IPS DF 6.9 (cell line): ENCODE data around the gene FAM9B.
"Not testable (repeated sequence)": the region's sequence is repeated elsewhere in the genome, so short reads cannot be mapped to it uniquely, and the experiment has no call there.

Experiments
- DNase-seq: peaks from one replicate; pipeline ENCODE4 v3.0.0-alpha.2; 2013; ENCODE audit warnings: low read depth, low spot score
- H3K27ac ChIP-seq: one replicate; pipeline ENCODE4 v1.5.1; 2013; ENCODE audit warnings: low read length, control low read depth
- H3K27me3 ChIP-seq: 2 replicates; pipeline ENCODE4 v1.6.1; 2013; ENCODE audit warnings: mild to moderate bottlenecking, low read length; ENCODE audit not compliant: control insufficient read depth, insufficient read depth
- H3K36me3 ChIP-seq: 2 replicates; pipeline ENCODE4 v1.6.1; 2013; ENCODE audit warnings: low read length; ENCODE audit not compliant: control insufficient read depth, insufficient read depth
- H3K4me1 ChIP-seq: 2 replicates; pipeline ENCODE4 v1.6.1; 2013; ENCODE audit warnings: low read length; ENCODE audit not compliant: control insufficient read depth, insufficient read depth
- H3K4me3 ChIP-seq: 2 replicates; pipeline ENCODE4 v1.5.1; 2013; ENCODE audit warnings: mild to moderate bottlenecking, low read length
- H3K9me3 ChIP-seq: 2 replicates; pipeline ENCODE4 v1.6.1; 2013; ENCODE audit warnings: low read length, inconsistent platforms; ENCODE audit not compliant: control insufficient read depth, insufficient read depth
- WGBS: extraction: QIAGEN DNeasy Blood & Tissue Kit; methylation state at CpG from one replicate; pipeline ENCODE4 v1.1.7; 2013; ENCODE audit warnings: mixed read lengths, missing lambda C conversion rate; ENCODE audit not compliant: insufficient read length, insufficient coverage; 5-methylcytosine and 5-hydroxymethylcytosine counted together

FAM9B gene

DNA sequence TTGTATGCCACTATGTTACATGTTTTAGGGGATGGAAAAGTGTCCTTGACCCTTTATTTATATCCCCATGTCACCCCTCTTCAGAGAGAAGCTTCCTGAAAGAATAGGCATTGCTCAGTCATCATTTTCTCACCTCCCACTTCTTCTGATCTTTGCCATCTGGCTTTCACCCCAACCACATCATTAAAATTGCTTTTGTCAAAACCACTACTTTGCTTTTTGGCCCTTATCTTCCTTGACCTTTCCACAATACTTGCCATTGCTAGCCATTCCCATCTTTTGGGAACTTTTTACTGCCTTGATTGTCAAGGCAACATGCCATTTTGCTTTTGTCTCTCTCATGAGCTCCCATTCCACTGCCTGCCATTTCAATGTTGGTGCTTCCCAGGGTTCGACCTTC is 14.9 kb upstream of the FAM9B start:
- no peak overlapping the region for H3K27ac ChIP-seq
- WGBS = no CpG with 5 or more reads among the region's 1 CpG
- H3K36me3 ChIP-seq = no peaks in the 10 kb centered on the region
- H3K4me3 ChIP-seq = no peak overlapping the region
- H3K27me3 ChIP-seq = no peaks in the 10 kb centered on the region
- DNase-seq = no peak
- no peaks in the 10 kb centered on the region for H3K9me3 ChIP-seq
- H3K4me1 ChIP-seq = no peaks in the 10 kb centered on the region

DNA sequence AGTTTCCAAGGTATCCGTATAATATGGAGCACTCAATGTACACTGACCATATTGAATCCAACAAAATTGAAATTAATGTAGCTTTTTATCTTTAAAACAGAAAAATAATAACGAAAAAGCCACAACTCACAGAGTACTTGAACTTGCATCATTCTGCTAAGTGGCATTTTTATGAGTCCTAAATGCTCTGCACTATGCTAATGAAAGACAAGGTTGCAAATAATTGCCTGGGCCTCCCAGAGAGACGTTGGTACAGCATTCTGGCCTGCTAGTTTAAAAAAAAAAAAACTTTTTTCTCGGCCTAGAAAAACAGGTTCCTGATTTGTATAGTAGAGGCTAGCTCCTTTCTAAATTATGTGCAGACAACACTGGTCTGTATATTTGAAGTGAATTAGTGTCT is 4.3 kb upstream of the FAM9B start:
- H3K36me3 ChIP-seq = no peaks in the 10 kb centered on the region
- no peak overlapping the region for H3K4me3 ChIP-seq
- no peak overlapping the region for H3K27ac ChIP-seq
- H3K9me3 ChIP-seq = no peaks in the 10 kb centered on the region
- no peaks in the 10 kb centered on the region for H3K4me1 ChIP-seq
- no peak for DNase-seq
- WGBS = no CpG with 5 or more reads among the region's 4 CpGs
- H3K27me3 ChIP-seq = no peaks in the 10 kb centered on the region

DNA sequence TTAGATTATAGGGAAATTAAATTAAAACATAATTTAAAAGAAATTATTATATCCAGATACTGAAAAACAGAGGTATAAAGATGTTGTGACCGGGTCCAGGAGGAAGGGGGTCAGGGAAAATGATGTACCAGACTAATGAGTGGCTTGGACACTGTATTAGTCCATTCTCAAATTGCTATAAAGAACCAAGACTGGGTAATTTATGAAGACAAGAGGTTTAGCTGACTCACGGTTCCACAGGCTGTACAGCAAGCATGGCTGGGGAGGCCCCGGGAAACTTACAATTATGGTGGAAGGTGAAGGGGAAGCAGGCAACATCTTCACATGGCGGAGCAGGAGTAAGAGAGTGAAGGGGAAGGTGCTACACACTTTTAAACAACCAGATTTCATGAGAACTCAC is 3.4 kb upstream of the FAM9B start:
- no peaks in the 10 kb centered on the region for H3K9me3 ChIP-seq
- no CpG with 5 or more reads among the region's 4 CpGs for whole genome bisulfite sequencing
- H3K4me3 ChIP-seq = no peak overlapping the region
- no peaks in the 10 kb centered on the region for H3K27me3 ChIP-seq
- no peak overlapping the region for H3K27ac ChIP-seq
- no peaks in the 10 kb centered on the region for H3K36me3 ChIP-seq
- DNase-seq = no peak
- H3K4me1 ChIP-seq = no peaks in the 10 kb centered on the region

DNA sequence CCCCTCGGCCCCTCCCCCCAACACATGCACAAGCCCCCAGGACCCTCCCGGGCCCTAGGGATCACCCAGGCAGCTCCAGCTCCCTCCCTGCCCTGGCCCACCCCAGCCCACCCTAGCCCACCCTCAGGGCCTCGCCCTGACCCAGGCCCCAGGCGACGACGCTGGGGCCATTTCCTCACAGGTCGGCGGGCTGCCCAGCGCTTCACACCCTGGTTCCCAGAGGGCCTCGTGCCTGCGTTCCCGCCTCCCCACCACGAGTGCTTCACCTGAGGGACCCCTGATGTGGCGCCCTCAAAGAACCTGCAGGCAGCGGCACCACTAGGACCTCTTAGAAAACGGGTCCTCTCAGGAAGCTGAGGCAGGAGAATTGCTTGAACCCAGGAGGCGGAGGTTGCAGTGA is 341 bp downstream of the FAM9B start:
- H3K27me3 ChIP-seq = no peaks in the 10 kb centered on the region
- H3K4me3 ChIP-seq = no peak overlapping the region
- no peaks in the 10 kb centered on the region for H3K36me3 ChIP-seq
- no peak overlapping the region for H3K27ac ChIP-seq
- H3K4me1 ChIP-seq = no peaks in the 10 kb centered on the region
- WGBS = no CpG with 5 or more reads among the region's 17 CpGs
- H3K9me3 ChIP-seq = no peaks in the 10 kb centered on the region
- no peak for DNase-seq

DNA sequence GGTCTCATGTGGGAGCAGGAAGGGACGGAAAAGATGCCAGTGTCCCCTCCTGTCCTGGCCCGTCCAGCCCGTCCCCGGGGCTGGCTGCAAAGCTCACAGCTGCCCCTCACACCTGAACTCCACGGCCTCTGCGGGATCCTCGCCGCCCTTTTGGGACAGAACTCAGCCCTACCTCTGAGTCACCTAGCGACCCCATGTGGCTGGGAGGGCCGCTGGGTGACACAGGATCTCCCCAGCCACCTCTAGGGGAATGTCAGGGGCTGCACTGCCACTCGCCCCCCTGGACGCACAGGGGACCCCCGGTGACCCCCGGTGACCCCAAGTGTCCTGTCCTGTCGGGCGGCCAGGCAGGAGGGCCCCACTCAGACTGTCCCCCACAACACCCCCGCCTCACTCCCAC is 748 bp downstream of the FAM9B start:
- no peak for DNase-seq
- no peak overlapping the region for H3K4me3 ChIP-seq
- WGBS = no CpG with 5 or more reads among the region's 17 CpGs
- H3K27me3 ChIP-seq = no peaks in the 10 kb centered on the region
- no peaks in the 10 kb centered on the region for H3K9me3 ChIP-seq
- no peaks in the 10 kb centered on the region for H3K36me3 ChIP-seq
- no peak overlapping the region for H3K27ac ChIP-seq
- H3K4me1 ChIP-seq = no peaks in the 10 kb centered on the region

DNA sequence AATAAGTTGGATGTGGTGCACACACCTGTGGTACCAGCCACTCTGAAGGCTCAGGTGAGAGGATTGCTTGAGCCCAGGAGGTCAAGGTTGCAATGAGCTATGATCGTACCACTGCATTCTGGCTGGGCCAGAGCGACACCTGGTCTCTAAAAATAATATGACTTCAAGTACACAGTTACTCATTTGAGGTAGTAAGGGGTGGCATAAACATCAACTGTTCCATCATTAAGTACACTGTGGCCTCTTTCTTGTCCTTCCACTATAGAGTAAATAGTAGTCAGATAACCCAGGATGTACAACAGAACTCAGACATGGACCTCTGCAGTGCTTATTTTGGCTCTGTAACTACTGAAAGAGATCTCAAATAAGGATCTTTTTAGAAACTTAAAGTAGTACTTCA is 10.6 kb downstream of the FAM9B start:
- DNase-seq = no peak
- WGBS = no CpG with 5 or more reads among the region's 2 CpGs
- Histone ChIP-seq H3K4me1 (no peaks in the 10 kb centered on the region), H3K27ac (no peak overlapping the region), H3K36me3 (no peaks in the 10 kb centered on the region), H3K27me3 (no peaks in the 10 kb centered on the region), H3K9me3 (no peaks in the 10 kb centered on the region), H3K4me3 (no peak overlapping the region)

DNA sequence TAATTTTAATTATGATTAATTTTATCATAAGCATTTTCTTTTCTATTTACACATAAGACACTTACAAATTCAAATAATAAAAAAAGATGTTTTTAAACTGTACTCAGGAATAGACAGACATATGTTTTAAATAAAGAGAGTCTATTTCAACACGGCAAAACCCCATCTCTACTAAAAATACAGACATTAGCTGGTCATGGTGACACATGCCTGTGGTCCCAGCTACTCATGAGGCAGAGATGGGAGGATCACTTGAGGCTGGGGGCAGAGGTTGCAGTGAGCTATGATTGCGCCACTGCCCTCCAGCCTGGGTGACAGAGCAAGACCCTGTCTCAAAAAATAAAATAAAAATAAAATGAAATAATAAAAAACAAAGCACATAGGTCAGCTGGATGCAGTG is 14.8 kb downstream of the FAM9B start:
- Histone ChIP-seq H3K4me3 (no peak overlapping the region), H3K27me3 (no peaks in the 10 kb centered on the region), H3K27ac (no peak overlapping the region), H3K4me1 (no peaks in the 10 kb centered on the region), H3K9me3 (no peaks in the 10 kb centered on the region), H3K36me3 (no peaks in the 10 kb centered on the region)
- WGBS = no CpG with 5 or more reads among the region's 2 CpGs
- no peak for DNase-seq

DNA sequence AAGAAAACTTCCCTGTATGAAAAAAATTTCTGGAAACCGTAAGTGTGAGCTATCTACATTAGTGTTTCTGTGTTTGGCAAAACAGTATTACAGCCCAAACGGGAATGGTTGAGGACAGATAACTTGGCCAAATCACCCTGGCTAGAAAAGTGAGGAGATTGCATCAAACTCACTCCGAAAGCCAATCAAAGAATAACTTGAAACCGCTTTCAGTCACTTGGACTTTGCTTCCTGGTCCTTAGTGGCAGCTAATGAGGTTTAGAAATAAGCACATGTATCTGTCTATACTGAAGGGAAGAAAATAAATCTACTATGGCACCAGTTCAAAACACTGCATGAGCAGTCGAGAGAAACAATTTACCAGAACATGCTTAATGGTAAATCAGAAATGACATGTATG is 15.6 kb downstream of the FAM9B start:
- H3K27me3 ChIP-seq, H3K4me3 ChIP-seq, H3K36me3 ChIP-seq, H3K27ac ChIP-seq, DNase-seq, H3K9me3 ChIP-seq, H3K4me1 ChIP-seq: not testable (repeated sequence)
- no CpG with 5 or more reads among the region's 5 CpGs for WGBS

DNA sequence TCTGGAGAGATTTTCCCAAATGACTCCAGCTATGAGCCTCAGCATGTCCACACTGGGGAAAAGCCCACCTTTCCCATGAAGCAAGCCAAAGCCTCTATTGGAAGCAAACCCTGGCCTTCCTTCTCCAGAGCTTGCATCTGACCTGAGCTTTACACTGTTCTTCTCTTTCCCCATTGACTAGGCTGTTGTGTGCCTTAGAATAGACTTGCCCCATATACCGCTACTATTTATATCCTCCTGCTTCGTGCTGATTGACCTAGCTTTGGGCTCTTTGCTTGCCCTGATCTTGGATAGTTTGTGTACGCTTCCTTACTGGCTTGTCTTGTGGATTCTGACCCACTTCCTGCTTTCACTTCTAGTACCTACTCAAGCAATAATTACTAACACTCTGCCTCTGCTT is 30.9 kb downstream of the FAM9B start:
- no peak overlapping the region for H3K27ac ChIP-seq
- DNase-seq = no peak
- no peaks in the 10 kb centered on the region for H3K36me3 ChIP-seq
- WGBS = no CpG with 5 or more reads among the region's 3 CpGs
- H3K9me3 ChIP-seq = no peaks in the 10 kb centered on the region
- no peak overlapping the region for H3K4me3 ChIP-seq
- H3K4me1 ChIP-seq = no peaks in the 10 kb centered on the region
- H3K27me3 ChIP-seq = no peaks in the 10 kb centered on the region

DNA sequence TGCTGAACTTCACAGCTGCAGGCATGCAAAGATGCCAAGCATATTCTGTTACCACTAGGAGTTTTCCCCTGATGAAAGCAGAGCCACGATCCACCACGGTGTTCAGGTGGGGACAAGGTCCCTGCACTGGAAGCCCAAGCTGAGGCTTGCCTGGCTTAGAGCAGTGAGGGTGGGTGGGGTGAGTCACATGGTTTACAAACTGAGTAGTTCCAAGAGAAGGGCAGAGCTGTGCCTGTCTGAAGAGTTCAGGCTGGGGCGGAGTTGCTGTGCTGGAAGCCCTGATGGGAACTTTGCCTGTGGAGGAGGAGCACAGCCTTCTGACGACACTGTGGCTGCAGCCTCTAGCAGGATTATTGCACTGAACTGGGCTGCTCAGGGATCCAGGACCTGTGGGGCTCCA is 45.5 kb downstream of the FAM9B start:
- H3K27ac ChIP-seq = no peak overlapping the region
- no peaks in the 10 kb centered on the region for H3K9me3 ChIP-seq
- WGBS = no CpG with 5 or more reads among the region's 4 CpGs
- no peaks in the 10 kb centered on the region for H3K27me3 ChIP-seq
- no peak for DNase-seq
- H3K4me1 ChIP-seq = no peaks in the 10 kb centered on the region
- no peak overlapping the region for H3K4me3 ChIP-seq
- no peaks in the 10 kb centered on the region for H3K36me3 ChIP-seq

DNA sequence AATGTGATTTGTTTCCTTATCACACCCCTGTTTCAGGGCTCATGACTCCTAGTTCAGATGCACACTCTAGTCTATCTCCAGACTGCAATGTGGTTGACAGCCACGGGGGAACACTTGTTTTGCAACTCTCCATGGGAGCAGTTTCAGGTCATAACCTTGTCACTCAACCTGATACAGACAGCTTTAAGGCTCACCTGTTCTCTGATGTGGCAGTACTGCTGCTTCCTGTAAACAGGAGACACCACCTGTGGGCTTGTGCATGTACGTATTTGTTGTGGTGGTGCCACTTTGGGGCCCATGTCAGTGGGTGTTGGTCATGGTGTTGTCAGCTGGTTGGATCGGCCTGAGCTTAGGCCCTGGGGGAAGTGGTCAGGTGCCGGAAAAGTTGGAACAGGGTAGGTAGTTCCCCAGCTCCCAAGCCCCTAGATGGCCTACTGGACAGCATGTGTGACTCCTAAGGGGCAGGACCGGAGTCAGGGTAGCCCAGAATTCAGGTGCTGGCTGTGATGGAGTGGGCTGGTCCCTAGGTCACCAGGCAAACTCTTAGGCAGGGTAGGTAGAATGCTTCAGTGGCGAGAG is 46.2 kb downstream of the FAM9B start:
- no peaks in the 10 kb centered on the region for H3K27me3 ChIP-seq
- DNase-seq = no peak
- H3K36me3 ChIP-seq = no peaks in the 10 kb centered on the region
- no peaks in the 10 kb centered on the region for H3K4me1 ChIP-seq
- no peak overlapping the region for H3K4me3 ChIP-seq
- no peaks in the 10 kb centered on the region for H3K9me3 ChIP-seq
- no peak overlapping the region for H3K27ac ChIP-seq
- no CpG with 5 or more reads among the region's 6 CpGs for WGBS
